ENCODE results near the gene FOXQ1. TPM values are rescaled to one million over a fixed set of nuclear protein-coding genes. Genes with fewer than 3 reads are reported as not detected.

FOXQ1 gene
- total and polyA plus RNA-seq, 2 donors (not counting 3 experiments of a cell fraction or from before 2014, with no cell fraction given) = not detected

- Histone ChIP-seq H3K9me1 (replicated peaks; ENCODE audit: control insufficient read depth, extremely low read depth, insufficient read depth, low read length) (no peaks in the 10 kb centered on the region), H4K20me1 (replicated peaks; ENCODE audit: control insufficient read depth, extremely low read depth, insufficient read depth, low read length) (no peaks in the 10 kb centered on the region), H3K79me2 (ENCODE audit: control insufficient read depth, insufficient read depth, low read length) (no peaks in the 10 kb centered on the region), H3K36me3 (ENCODE audit: control insufficient read depth in 2 of 2, extremely low read depth in 1 of 2, insufficient read depth in 2 of 2, low read length in 2 of 2) (no peaks in the 10 kb centered on the region), H3K27me3 (ENCODE audit: control insufficient read depth in 2 of 2, insufficient read depth in 2 of 2, low read length in 2 of 2) (peaks cover 27 to 45% of the 10 kb centered on the region in 2 experiments), H3K4me1 (ENCODE audit: control insufficient read depth, extremely low read depth, insufficient read depth, low read length) (no peaks in the 10 kb centered on the region), H3K9ac (replicated peaks; ENCODE audit: extremely low read depth, insufficient read depth, low read length) (no peak overlapping the region), H3K27ac (ENCODE audit: insufficient read depth, low read depth, low read length) (no peak overlapping the region), H2AFZ (ENCODE audit: low read depth, low read length) (no peak overlapping the region), H3K4me2 (ENCODE audit: insufficient read depth, low read length) (no peak overlapping the region), H3K4me3 (replicated peaks in 1 of 3; ENCODE audit: insufficient read depth in 1 of 3, low read depth in 1 of 3, low read length in 3 of 3) (peak overlapping the region in 1 of 3 experiments; percentile 21), H3K9me3 (replicated peaks; ENCODE audit: control insufficient read depth, insufficient read depth, low read length) (no peaks in the 10 kb centered on the region)
- no TSS peak for BruUV-seq (replicated peaks)
- dilution Hi-C loops (cut with MboI; ENCODE audit: extremely low pct_ligation_motif_present, low sequenced_read_pairs) (no loop called here), intact Hi-C loops (cut with micrococcal nuclease) (no loop called here)
- TF ChIP-seq GATA2 (IDR thresholded peaks at IDR 0.05; ENCODE audit: insufficient read depth, insufficient read length, low read depth, low read length) (no peak), EZH2 (IDR thresholded peaks at IDR 0.05; ENCODE audit: borderline replicate concordance, low read depth, low read length, severe bottlenecking) (no peak), POLR2A (IDR thresholded peaks at IDR 0.05; ENCODE audit: low read depth, low read length) (no peak), JUN (IDR thresholded peaks at IDR 0.05; ENCODE audit: borderline replicate concordance, insufficient read depth, insufficient read length, low read depth) (no peak), FOS (IDR thresholded peaks at IDR 0.05; ENCODE audit: borderline replicate concordance, insufficient read depth, low read length) (no peak), CTCF (IDR thresholded peaks at IDR 0.05; ENCODE audit: extremely low read depth in 1 of 2, insufficient read depth in 1 of 2, low read depth in 1 of 2, low read length in 2 of 2) (no peak)
- TF ChIP-seq, protein P1, sequence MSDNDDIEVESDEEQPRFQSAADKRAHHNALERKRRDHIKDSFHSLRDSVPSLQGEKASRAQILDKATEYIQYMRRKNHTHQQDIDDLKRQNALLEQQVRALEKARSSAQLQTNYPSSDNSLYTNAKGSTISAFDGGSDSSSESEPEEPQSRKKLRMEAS (IDR thresholded peaks at IDR 0.05; ENCODE audit: insufficient read depth, insufficient read length) = no peak
- no peak for FAIRE-seq
- POLR2A ChIA-PET = no interaction called here
- CTCF ChIA-PET = interaction anchor here (0.8 to 1.4 kb wide), 2 partner anchors 9 to 724 kb away, joined by 3 to 5 read pairs; no protein-coding TSS in a partner anchor
- no peak for DNase-seq (ENCODE audit: low read depth, low spot score)
Observed at GRCh38 chr6:1316489-1316971, 4.6 kb downstream of the FOXQ1 start.

Measured in endothelial cell of umbilical vein (primary cell).